ENCODE results near the gene COLEC12.

GRCh38 chr18:346600-346999 is 153.9 kb downstream of the COLEC12 start:
- TF ChIP-seq CTCF (IDR thresholded peaks at IDR 0.05; ENCODE audit: insufficient read depth, low read depth, low read length), result no peak
- no peak for TF ChIP-seq EZH2 (IDR thresholded peaks at IDR 0.05; ENCODE audit: insufficient read depth, low read length)
